ENCODE measurements around the gene LBX1. TPM values are rescaled to one million over a fixed set of nuclear protein-coding genes. Genes with fewer than 3 reads are reported as not detected.

Gene LBX1
- total and polyA plus RNA-seq, 3 donors from 2014 or later = 0.12 TPM; not detected in 2

- no peaks in the 10 kb centered on the region for H3K27me3 ChIP-seq
- H3K4me1 ChIP-seq = no peaks in the 10 kb centered on the region
- 68 to 74% methylated on average over 11 of the region's 11 CpGs for WGBS, 2 donors
- no peak overlapping the region for H3K4me3 ChIP-seq
- H3K27ac ChIP-seq = no peak overlapping the region
- TF ChIP-seq, protein P1, sequence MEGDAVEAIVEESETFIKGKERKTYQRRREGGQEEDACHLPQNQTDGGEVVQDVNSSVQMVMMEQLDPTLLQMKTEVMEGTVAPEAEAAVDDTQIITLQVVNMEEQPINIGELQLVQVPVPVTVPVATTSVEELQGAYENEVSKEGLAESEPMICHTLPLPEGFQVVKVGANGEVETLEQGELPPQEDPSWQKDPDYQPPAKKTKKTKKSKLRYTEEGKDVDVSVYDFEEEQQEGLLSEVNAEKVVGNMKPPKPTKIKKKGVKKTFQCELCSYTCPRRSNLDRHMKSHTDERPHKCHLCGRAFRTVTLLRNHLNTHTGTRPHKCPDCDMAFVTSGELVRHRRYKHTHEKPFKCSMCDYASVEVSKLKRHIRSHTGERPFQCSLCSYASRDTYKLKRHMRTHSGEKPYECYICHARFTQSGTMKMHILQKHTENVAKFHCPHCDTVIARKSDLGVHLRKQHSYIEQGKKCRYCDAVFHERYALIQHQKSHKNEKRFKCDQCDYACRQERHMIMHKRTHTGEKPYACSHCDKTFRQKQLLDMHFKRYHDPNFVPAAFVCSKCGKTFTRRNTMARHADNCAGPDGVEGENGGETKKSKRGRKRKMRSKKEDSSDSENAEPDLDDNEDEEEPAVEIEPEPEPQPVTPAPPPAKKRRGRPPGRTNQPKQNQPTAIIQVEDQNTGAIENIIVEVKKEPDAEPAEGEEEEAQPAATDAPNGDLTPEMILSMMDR (IDR thresholded peaks at IDR 0.05) = no peak
- no peak for TF ChIP-seq POLR2A (IDR thresholded peaks at IDR 0.05)
- no peaks in the 10 kb centered on the region for H3K9me3 ChIP-seq
- intact Hi-C loops (cut with DNase I; ENCODE audit: low total_unique reads) = no loop called here
- no peaks in the 10 kb centered on the region for H3K36me3 ChIP-seq (ENCODE audit: low read depth, missing control alignments)
- DNase-seq = no peak
Observed at GRCh38 chr10:101263150-101263752, 34.0 kb upstream of the LBX1 start.

DNA sequence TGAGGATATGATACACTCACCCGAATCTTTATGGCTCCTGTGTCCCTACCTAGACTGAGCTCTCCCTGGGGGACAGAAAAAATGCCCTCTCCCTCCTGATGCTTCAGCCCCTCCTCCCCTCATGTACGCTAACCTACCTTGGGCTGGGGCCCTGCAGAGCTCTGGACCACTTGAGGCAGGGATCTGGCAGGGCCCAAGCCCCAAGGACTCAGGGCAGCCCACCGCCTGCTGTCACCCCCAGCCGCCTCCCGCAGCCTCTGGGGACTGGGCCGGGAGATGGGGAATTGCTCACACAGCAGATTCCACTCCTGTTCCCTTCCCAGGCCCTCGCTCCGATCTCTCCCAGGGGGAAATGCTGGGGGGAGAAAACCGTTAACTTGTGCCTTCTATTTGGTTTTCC, 32.9 kb upstream of the LBX1 start:
- TF ChIP-seq, protein P1 (IDR thresholded peaks at IDR 0.05) = no peak
- no peak for TF ChIP-seq POLR2A (IDR thresholded peaks at IDR 0.05)
- Histone ChIP-seq H3K27ac (no peak overlapping the region), H3K36me3 (ENCODE audit: low read depth, missing control alignments) (no peaks in the 10 kb centered on the region), H3K4me3 (no peak overlapping the region), H3K27me3 (no peaks in the 10 kb centered on the region), H3K4me1 (no peaks in the 10 kb centered on the region), H3K9me3 (no peaks in the 10 kb centered on the region)
- intact Hi-C loops (cut with DNase I; ENCODE audit: low total_unique reads) = no loop called here
- DNase-seq = no peak
- WGBS, 2 donors = 86 to 88% methylated on average over 9 of the region's 9 CpGs

DNA sequence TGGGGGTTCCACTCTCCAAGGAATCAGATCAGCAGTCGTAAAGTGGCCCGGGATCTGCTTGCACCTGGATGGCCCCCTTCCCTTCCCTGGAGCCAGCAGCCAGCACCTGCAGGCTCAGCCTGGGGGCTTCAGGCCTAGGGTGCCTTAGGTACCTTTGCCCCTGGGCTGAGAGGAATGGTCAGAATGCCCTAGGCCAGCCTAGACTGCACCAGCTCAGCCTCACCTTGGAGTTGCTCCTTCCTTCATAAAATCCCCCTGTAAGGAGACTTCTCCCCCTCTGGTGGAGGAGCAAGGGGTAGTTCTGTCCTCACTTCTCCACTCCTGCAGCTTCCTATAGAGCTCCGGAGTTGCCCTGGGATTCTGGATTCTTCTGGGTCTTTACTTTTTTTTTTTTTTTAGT, 32.4 kb upstream of the LBX1 start:
- intact Hi-C loops (cut with DNase I; ENCODE audit: low total_unique reads) = no loop called here
- 63 to 80% methylated on average over 3 of the region's 3 CpGs for WGBS, 2 donors
- Histone ChIP-seq H3K4me1 (no peaks in the 10 kb centered on the region), H3K27me3 (no peaks in the 10 kb centered on the region), H3K4me3 (no peak overlapping the region), H3K27ac (no peak overlapping the region), H3K36me3 (ENCODE audit: low read depth, missing control alignments) (no peaks in the 10 kb centered on the region), H3K9me3 (no peaks in the 10 kb centered on the region)
- DNase-seq = no peak
- no peak for TF ChIP-seq POLR2A (IDR thresholded peaks at IDR 0.05)
- TF ChIP-seq, protein P1 (IDR thresholded peaks at IDR 0.05) = no peak

- intact Hi-C loops (cut with DNase I; ENCODE audit: low total_unique reads) = no loop called here
- Histone ChIP-seq H3K27ac (no peak overlapping the region), H3K4me1 (no peaks in the 10 kb centered on the region), H3K9me3 (no peaks in the 10 kb centered on the region), H3K36me3 (ENCODE audit: low read depth, missing control alignments) (no peaks in the 10 kb centered on the region), H3K4me3 (no peak overlapping the region), H3K27me3 (no peaks in the 10 kb centered on the region)
- TF ChIP-seq POLR2A (IDR thresholded peaks at IDR 0.05) = no peak
- TF ChIP-seq, protein P1 (IDR thresholded peaks at IDR 0.05) = no peak
- WGBS, 2 donors = 38 to 39% methylated on average over 18 to 21 of the region's 21 CpGs
- DNase-seq = no peak
Observed at GRCh38 chr10:101260764-101261481, 31.7 kb upstream of the LBX1 start.
